Measurements from ENCODE around the gene NLGN2.
A peak's percentile ranks its signal among the peaks of the same experiment; 100 is the strongest.

NLGN2 gene

GRCh38 chr17:7392696-7393612, 14.7 kb upstream of the NLGN2 start:
- 82% methylated on average over 34 of the region's 42 CpGs for WGBS

GRCh38 chr17:7393613-7394451, 13.8 kb upstream of the NLGN2 start:
- peak overlapping the region in 1 of 2 experiments; percentile 6 for H2BK12ac ChIP-seq (ENCODE audit: low read length in 2 of 2)
- peak overlapping the region in 1 of 2 experiments; percentile 74 for H3K18ac ChIP-seq (ENCODE audit: low read depth in 1 of 2, low read length in 2 of 2)
- 11% methylated on average over 42 of the region's 48 CpGs for WGBS
- H2AK5ac ChIP-seq (ENCODE audit: low read length, severe bottlenecking) = no peak overlapping the region
- peak overlapping the region; percentile 46 for H3K4me2 ChIP-seq (ENCODE audit: low read length, poor library complexity, severe bottlenecking)
- H4K91ac ChIP-seq (ENCODE audit: low read length) = peak overlapping the region; percentile 23
- H3K27me3 ChIP-seq (ENCODE audit: control insufficient read depth in 1 of 2, insufficient read depth in 1 of 2, low read length in 2 of 2) = no peaks in the 10 kb centered on the region
- H3K4ac ChIP-seq (ENCODE audit: low read depth in 1 of 2, low read length in 2 of 2) = peak overlapping the region in 1 of 2 experiments; percentile 29
- H3K27ac ChIP-seq (ENCODE audit: low read length, poor library complexity, severe bottlenecking) = peak overlapping the region; percentile 54
- H3K14ac ChIP-seq (ENCODE audit: low read length in 2 of 2) = peak overlapping the region in 1 of 2 experiments; percentile 69
- peaks cover 40 to 41% of the 10 kb centered on the region in 2 experiments for H3K36me3 ChIP-seq (ENCODE audit: control insufficient read depth in 1 of 2, insufficient read depth in 2 of 2, low read depth in 1 of 2, low read length in 2 of 2)
- H2BK5ac ChIP-seq (ENCODE audit: low read depth, low read length, poor library complexity, severe bottlenecking) = no peak overlapping the region
- peaks cover 25% of the 10 kb centered on the region for H3K4me1 ChIP-seq (ENCODE audit: control insufficient read depth, insufficient read depth, low read depth, low read length)
- H3K4me3 ChIP-seq (ENCODE audit: insufficient read depth in 1 of 2, low read depth in 1 of 2, low read length in 2 of 2) = peak overlapping the region; percentile 69 to 92
- H2AFZ ChIP-seq (ENCODE audit: low read depth, low read length) = peak overlapping the region; percentile 46
- H3K79me1 ChIP-seq (replicated peaks; ENCODE audit: low read length, poor library complexity, severe bottlenecking) = peaks cover 21% of the 10 kb centered on the region
- H3K9ac ChIP-seq (ENCODE audit: low read length) = peak overlapping the region; percentile 88
- H3K23ac ChIP-seq (ENCODE audit: low read length in 2 of 2) = peak overlapping the region in 1 of 2 experiments; percentile 78
- H4K8ac ChIP-seq (ENCODE audit: low read length) = peak overlapping the region; percentile 10
- H2BK15ac ChIP-seq (ENCODE audit: low read depth, poor library complexity, severe bottlenecking) = peak overlapping the region; percentile 73
- no peaks in the 10 kb centered on the region for H3K9me3 ChIP-seq (ENCODE audit: control insufficient read depth, low read length)
- peak overlapping the region; percentile 71 for H2BK120ac ChIP-seq (ENCODE audit: low read depth, low read length)
- peak; percentile 41 for DNase-seq

More at GRCh38 chr17:7392696-7393612, 14.7 kb upstream of the NLGN2 start:
- Histone ChIP-seq H3K79me1 (replicated peaks; ENCODE audit: low read length, poor library complexity, severe bottlenecking) (peaks cover 22% of the 10 kb centered on the region), H2BK120ac (ENCODE audit: low read depth, low read length) (no peak overlapping the region), H3K9me3 (ENCODE audit: control insufficient read depth, low read length) (no peaks in the 10 kb centered on the region), H3K4ac (ENCODE audit: low read depth in 1 of 2, low read length in 2 of 2) (peak overlapping the region in 1 of 2 experiments; percentile 29), H2BK12ac (ENCODE audit: low read length in 2 of 2) (peak overlapping the region in 1 of 2 experiments; percentile 37), H3K4me3 (ENCODE audit: insufficient read depth in 1 of 2, low read depth in 1 of 2, low read length in 2 of 2) (peak overlapping the region; percentile 69 to 92), H2AFZ (ENCODE audit: low read depth, low read length) (no peak overlapping the region), H3K27ac (ENCODE audit: low read length, poor library complexity, severe bottlenecking) (no peak overlapping the region), H3K36me3 (ENCODE audit: control insufficient read depth in 1 of 2, insufficient read depth in 2 of 2, low read depth in 1 of 2, low read length in 2 of 2) (peaks cover 46 to 50% of the 10 kb centered on the region in 2 experiments), H2BK5ac (ENCODE audit: low read depth, low read length, poor library complexity, severe bottlenecking) (no peak overlapping the region), H4K91ac (ENCODE audit: low read length) (no peak overlapping the region), H3K18ac (ENCODE audit: low read depth in 1 of 2, low read length in 2 of 2) (peak overlapping the region in 1 of 2 experiments; percentile 37), H2BK15ac (ENCODE audit: low read depth, poor library complexity, severe bottlenecking) (no peak overlapping the region), H3K23ac (ENCODE audit: low read length in 2 of 2) (no peak overlapping the region), H2AK5ac (ENCODE audit: low read length, severe bottlenecking) (no peak overlapping the region), H4K8ac (ENCODE audit: low read length) (no peak overlapping the region), H3K27me3 (ENCODE audit: control insufficient read depth in 1 of 2, insufficient read depth in 1 of 2, low read length in 2 of 2) (no peaks in the 10 kb centered on the region), H3K9ac (ENCODE audit: low read length) (peak overlapping the region; percentile 88), H3K4me2 (ENCODE audit: low read length, poor library complexity, severe bottlenecking) (peak overlapping the region; percentile 46), H3K4me1 (ENCODE audit: control insufficient read depth, insufficient read depth, low read depth, low read length) (peaks cover 25% of the 10 kb centered on the region), H3K14ac (ENCODE audit: low read length in 2 of 2) (peak overlapping the region in 1 of 2 experiments; percentile 69)
- DNase-seq = no peak

- WGBS = under 1% methylated on average over 60 of the region's 71 CpGs
- H3K14ac ChIP-seq (ENCODE audit: low read length in 2 of 2) = peak within 1 kb of the TSS in 1 of 2 experiments; percentile 73
- peak within 1 kb of the TSS; percentile 73 for H3K27ac ChIP-seq (ENCODE audit: low read length, poor library complexity, severe bottlenecking)
- peaks cover 21% of the 10 kb centered on the region for H3K79me1 ChIP-seq (replicated peaks; ENCODE audit: low read length, poor library complexity, severe bottlenecking)
- H3K27me3 ChIP-seq (ENCODE audit: control insufficient read depth in 1 of 2, insufficient read depth in 1 of 2, low read length in 2 of 2) = no peaks in the 10 kb centered on the region
- H2BK12ac ChIP-seq (ENCODE audit: low read length in 2 of 2) = peak within 1 kb of the TSS; percentile 56 to 81
- H2BK120ac ChIP-seq (ENCODE audit: low read depth, low read length) = peak within 1 kb of the TSS; percentile 71
- H3K4me2 ChIP-seq (ENCODE audit: low read length, poor library complexity, severe bottlenecking) = peak within 1 kb of the TSS; percentile 69
- peak within 1 kb of the TSS in 1 of 2 experiments; percentile 78 for H3K23ac ChIP-seq (ENCODE audit: low read length in 2 of 2)
- H3K4me3 ChIP-seq (ENCODE audit: insufficient read depth in 1 of 2, low read depth in 1 of 2, low read length in 2 of 2) = peak within 1 kb of the TSS; percentile 69 to 92
- peak within 1 kb of the TSS; percentile 88 for H2BK5ac ChIP-seq (ENCODE audit: low read depth, low read length, poor library complexity, severe bottlenecking)
- peaks cover 25% of the 10 kb centered on the region for H3K4me1 ChIP-seq (ENCODE audit: control insufficient read depth, insufficient read depth, low read depth, low read length)
- peak within 1 kb of the TSS; percentile 52 for H2AK5ac ChIP-seq (ENCODE audit: low read length, severe bottlenecking)
- no peaks in the 10 kb centered on the region for H3K9me3 ChIP-seq (ENCODE audit: control insufficient read depth, low read length)
- H2AFZ ChIP-seq (ENCODE audit: low read depth, low read length) = peak within 1 kb of the TSS; percentile 46
- H4K91ac ChIP-seq (ENCODE audit: low read length) = peak within 1 kb of the TSS; percentile 89
- DNase-seq = peak; percentile 89
- H2BK15ac ChIP-seq (ENCODE audit: low read depth, poor library complexity, severe bottlenecking) = peak within 1 kb of the TSS; percentile 73
- peak within 1 kb of the TSS; percentile 69 to 74 for H3K18ac ChIP-seq (ENCODE audit: low read depth in 1 of 2, low read length in 2 of 2)
- peak within 1 kb of the TSS; percentile 96 for H4K8ac ChIP-seq (ENCODE audit: low read length)
- peak within 1 kb of the TSS; percentile 88 for H3K9ac ChIP-seq (ENCODE audit: low read length)
- peaks cover 32 to 33% of the 10 kb centered on the region in 2 experiments for H3K36me3 ChIP-seq (ENCODE audit: control insufficient read depth in 1 of 2, insufficient read depth in 2 of 2, low read depth in 1 of 2, low read length in 2 of 2)
- H3K4ac ChIP-seq (ENCODE audit: low read depth in 1 of 2, low read length in 2 of 2) = peak within 1 kb of the TSS; percentile 73 to 91
Measured at GRCh38 chr17:7394452-7395191, 13.0 kb upstream of the NLGN2 start, which contains the start of gene PLSCR3. Gene PLSCR3 (minus strand): TSS chr17:7394525. CDS start chr17:7394110, 415 bp downstream.
